GM10248 (cell line): ENCODE results near the gene PLVAP.

Experiments
- CTCF ChIA-PET: fragments of 300-600 bp; sonication (Branson Sonifier 250); formaldehyde crosslinking; extraction: SDS; loops from one replicate; lab custom pipeline; 2021; ENCODE audit warnings: antibody characterized with exemption; lab: Yijun Ruan, JAX
- POLR2A ChIA-PET: fragments of 350-650 bp; sonication (Branson Sonifier 250); formaldehyde crosslinking; extraction: SDS; loops from one replicate; lab custom pipeline; 2020; ENCODE audit warnings: antibody characterized with exemption; lab: Yijun Ruan, JAX
- DNase-seq: peaks from one replicate; pipeline ENCODE4 v3.0.0; 2012; ENCODE audit errors: extremely low spot score
- TF ChIP-seq, protein P1 (sequence below): IDR thresholded peaks from 2 replicates; pipeline ENCODE4 v1.5.1; 2012; ENCODE audit warnings: mild to moderate bottlenecking, low read depth; ENCODE audit errors: extremely low read depth, missing control alignments, control extremely low read depth

The PLVAP gene

DNA sequence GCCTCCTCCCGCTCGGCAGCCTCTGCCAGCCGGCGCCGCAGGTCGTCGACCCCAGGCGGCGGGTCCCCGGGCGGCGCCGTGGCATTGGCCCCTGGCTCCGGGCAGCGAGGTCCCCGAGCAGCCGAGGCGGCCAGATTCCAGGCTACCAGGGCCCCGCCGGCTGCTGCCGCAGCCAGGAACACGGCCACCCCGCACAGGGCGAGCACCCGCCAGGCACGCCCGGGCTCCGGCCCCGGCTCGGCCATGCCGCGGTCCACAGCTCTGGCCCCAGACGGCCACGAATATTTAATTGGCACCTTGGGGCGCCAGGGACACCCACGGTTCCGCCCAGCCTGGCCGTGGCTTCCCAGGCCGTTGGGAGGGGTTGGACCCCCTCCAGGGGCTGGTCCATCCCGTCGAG, 16.8 kb upstream of the PLVAP start, which contains the start of gene CCDC194:
Gene CCDC194, minus strand, starts transcription at position 283 of the 400 bp plus-strand sequence. Its CDS starts 38 bp downstream, at position 245.
- POLR2A ChIA-PET: no interaction called here
- no peak for DNase-seq
- CTCF ChIA-PET: interaction anchor here (0.7 to 3.0 kb wide), 12 partner anchors 9 to 457 kb away, joined by 3 to 10 read pairs (median 4); partner anchors contain the start of genes DDA1, MVB12A and TMEM221
- TF ChIP-seq, protein P1, sequence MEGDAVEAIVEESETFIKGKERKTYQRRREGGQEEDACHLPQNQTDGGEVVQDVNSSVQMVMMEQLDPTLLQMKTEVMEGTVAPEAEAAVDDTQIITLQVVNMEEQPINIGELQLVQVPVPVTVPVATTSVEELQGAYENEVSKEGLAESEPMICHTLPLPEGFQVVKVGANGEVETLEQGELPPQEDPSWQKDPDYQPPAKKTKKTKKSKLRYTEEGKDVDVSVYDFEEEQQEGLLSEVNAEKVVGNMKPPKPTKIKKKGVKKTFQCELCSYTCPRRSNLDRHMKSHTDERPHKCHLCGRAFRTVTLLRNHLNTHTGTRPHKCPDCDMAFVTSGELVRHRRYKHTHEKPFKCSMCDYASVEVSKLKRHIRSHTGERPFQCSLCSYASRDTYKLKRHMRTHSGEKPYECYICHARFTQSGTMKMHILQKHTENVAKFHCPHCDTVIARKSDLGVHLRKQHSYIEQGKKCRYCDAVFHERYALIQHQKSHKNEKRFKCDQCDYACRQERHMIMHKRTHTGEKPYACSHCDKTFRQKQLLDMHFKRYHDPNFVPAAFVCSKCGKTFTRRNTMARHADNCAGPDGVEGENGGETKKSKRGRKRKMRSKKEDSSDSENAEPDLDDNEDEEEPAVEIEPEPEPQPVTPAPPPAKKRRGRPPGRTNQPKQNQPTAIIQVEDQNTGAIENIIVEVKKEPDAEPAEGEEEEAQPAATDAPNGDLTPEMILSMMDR: no peak

DNA sequence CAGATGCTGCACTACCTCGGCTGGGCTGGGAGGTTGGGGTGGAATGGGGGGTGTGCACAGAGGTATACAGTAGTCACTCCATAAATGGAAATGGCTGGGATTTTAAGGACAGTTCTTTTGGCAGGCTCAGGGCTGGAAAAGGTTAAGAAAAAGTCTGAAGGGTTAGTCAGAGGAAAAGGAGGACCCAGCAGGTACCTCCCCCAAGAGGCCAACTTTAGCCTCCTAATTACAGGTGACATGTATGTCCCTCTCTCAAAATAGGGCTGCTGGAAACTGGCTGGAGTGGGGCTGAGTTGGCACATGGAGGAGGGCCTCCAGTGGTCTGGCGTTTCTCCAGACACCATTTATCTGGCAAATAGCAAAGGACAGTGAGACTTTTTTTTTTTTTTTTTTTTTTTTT, 15.9 kb upstream of the PLVAP start:
- DNase-seq: peak; percentile 14
- POLR2A ChIA-PET: no interaction called here
- CTCF ChIA-PET: interaction anchor here (1.4 to 3.0 kb wide), 6 partner anchors 9 to 132 kb away, joined by 4 to 10 read pairs (median 4); partner anchors contain the start of gene TMEM221
- TF ChIP-seq, protein P1: no peak

DNA sequence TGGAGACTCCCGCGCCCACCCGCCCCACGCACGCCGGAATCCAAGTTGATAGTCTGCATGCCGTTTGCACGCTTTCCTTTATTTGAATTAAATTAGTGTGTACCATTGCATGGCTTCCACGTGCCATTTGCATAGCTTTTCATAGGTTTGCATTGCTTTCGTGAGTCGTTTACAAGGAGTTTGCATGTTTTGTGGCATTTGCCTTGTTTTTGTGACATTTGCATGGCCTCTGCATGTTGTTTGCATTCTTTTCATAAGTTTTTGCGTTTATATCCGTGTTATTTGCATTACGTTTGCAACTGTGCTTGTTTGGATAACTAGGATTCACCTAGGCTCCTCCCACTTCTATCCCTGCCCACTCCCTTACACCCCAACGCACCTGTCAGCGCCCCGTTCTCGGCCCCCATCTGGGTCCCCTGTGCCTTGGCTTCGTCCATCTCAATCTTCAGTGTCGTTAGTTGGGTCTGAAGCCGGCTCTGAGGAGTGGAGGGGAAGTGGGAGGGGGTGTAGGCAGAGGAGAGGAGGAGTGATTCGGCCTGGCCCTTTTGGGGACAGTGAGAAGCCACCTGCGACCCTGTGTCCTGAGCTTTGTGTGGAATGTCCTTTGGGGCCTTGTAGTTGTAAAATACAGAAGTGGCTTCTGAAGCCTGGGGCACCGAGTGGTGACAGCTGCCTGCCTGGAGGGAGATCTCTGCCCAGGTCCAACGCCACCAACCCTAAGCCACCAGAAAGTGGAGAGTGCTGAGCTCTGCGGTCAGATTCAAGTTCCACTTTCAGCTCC, 14.4 kb upstream of the PLVAP start:
- ChIA-PET CTCF (interaction anchor here (0.9 to 9.2 kb wide), 12 partner anchors 12 to 98 kb away, joined by 3 to 192 read pairs (median 4); partner anchors contain the start of genes BST2, MRPL34 and TMEM221), POLR2A (interaction anchor here (0.7 to 1.6 kb wide), 2 partner anchors 13 to 14 kb away, joined by 4 to 7 read pairs; partner anchors contain the start of gene BST2)
- TF ChIP-seq, protein P1: no peak
- no peak for DNase-seq

DNA sequence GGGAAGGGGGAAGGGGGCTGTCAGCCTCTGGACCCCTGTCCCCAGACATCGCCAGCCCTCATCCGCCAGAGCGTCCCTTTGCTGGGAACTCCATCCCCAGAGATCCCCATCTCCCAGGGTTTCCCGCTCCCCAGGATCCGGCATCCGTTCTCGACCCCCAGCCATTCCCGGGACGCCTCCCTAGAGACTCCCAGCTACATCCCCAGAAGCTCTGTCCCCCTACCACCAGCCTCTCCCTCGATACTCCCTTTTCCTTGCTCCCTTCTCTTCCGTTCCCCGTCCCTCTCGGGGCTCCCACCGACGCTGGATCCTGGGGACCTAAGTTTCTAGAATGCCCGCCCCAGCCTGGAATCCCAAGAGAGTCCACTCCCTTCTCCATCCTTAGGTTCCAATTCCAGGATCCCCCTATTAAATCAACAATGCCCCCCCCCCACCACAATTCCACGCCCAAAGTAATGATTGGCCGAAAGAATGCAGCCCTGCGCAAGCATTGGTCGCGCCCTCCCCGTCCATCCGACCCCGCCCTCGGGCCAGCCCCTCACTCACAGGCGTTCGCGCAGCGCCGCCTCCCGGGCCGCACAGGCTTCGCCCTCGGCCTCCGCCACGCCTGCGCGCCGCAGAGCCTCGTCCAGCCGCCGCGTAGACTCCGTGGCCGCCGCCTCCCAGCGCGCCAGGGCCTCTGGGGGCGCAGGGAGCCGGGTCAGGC, 13.7 kb upstream of the PLVAP start:
- ChIA-PET CTCF (interaction anchor here (0.9 to 9.2 kb wide), 10 partner anchors 9 to 107 kb away, joined by 3 to 192 read pairs (median 6); partner anchors contain the start of gene MRPL34), POLR2A (interaction anchor here (0.6 to 1.6 kb wide), 2 partner anchors 15 to 20 kb away, joined by 3 to 4 read pairs; partner anchors contain the start of gene BST2)
- peak; percentile 95 for DNase-seq
- TF ChIP-seq, protein P1: peak; percentile 95

DNA sequence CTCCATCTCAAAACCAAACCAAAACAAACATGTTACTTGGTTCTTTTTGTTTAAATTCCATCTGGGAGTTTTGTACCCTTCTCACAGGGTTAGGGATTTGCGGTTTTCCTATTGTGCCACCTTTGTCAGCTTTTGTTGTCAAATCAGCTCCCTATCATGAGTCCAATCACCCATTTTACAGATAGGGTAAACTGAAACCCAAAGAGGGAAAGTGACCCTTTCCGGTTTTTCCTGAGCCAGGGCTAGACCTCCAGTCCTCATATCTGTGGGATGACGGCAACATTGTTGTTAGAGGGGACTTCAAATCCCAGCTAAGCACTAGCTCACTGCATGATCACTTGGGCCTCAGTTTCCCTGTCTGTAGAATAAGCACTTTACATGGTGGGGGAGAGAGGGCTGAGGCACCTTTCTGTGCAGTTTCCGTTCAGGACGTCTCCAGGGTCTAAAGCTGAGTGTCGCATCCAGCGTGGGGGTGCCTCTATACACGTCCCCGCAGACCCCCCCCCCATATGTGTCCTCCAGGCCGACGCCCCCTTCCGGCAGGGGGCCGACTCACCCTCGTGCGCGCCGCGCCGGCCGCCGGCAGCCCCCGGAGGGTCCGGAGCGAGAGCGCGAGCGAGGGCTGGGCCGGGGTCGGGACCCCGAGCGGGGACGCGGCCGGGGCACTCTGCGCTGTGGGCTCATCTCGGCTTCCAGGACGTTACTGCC, 13.0 kb upstream of the PLVAP start:
- no peak for DNase-seq
- TF ChIP-seq, protein P1: peak; percentile 21
- CTCF ChIA-PET: interaction anchor here (1.0 to 9.2 kb wide), 17 partner anchors 10 to 675 kb away, joined by 3 to 192 read pairs (median 5); partner anchors contain the start of genes BST2, MRPL34 and PLVAP
- POLR2A ChIA-PET: interaction anchor here (0.6 to 0.7 kb wide), 2 partner anchors 19 to 65 kb away, joined by 3 read pairs; no protein-coding TSS in a partner anchor

DNA sequence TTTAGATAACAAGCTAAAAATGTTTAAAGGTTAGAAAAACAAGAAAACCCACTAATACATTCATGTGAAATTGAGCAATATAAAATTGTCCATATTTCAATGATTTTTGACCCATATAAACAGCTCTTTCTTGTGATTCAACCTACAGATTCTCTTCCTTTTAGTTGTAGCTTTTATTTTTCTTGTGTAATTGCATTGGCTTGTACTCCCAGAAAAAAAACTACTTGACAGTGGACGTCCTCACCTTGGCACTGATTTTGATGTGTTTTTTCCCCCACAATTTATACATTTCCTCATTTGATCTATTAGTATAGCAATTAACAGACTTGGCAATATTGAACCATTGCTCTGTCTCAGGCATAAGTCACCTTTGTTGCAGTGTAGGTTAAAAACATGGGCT, 12.1 kb upstream of the PLVAP start:
- ChIA-PET POLR2A (interaction anchor here (0.6 to 0.7 kb wide), 2 partner anchors 45 to 64 kb away, joined by 3 read pairs; no protein-coding TSS in a partner anchor), CTCF (interaction anchor here (1.1 to 9.2 kb wide), 16 partner anchors 11 to 675 kb away, joined by 3 to 192 read pairs (median 5); partner anchors contain the start of genes BST2 and PLVAP)
- TF ChIP-seq, protein P1: no peak
- no peak for DNase-seq
